Panc1 (cell line): Measurements from ENCODE around the gene MTUS2. TPM values are rescaled to one million over a fixed set of nuclear protein-coding genes. Genes with fewer than 3 reads are reported as not detected.

Experiments
- ATAC-seq: fragments of 200-7000 bp; cut with Tn5 transposase; 2 replicates; pipeline ENCODE4 v1.9.1; 2020; ENCODE audit warnings: mild to moderate bottlenecking, moderate library complexity
- BruUV-seq: library from RNA; stranded (reverse); fragments of 400-500 nt; replicated peaks from 2 replicates; lab custom pipeline; 2021; lab: Mats Ljungman, UMichigan
- CTCF ChIA-PET: fragments of 300-600 bp; sonication (Branson Sonifier 250); formaldehyde crosslinking; loops from one replicate; lab custom pipeline; 2022; ENCODE audit warnings: antibody characterized with exemption; lab: Charles Lee
- POLR2A ChIA-PET: fragments of 300-600 bp; sonication (Branson Sonifier 250); formaldehyde crosslinking; loops from one replicate; lab custom pipeline; 2022; ENCODE audit warnings: antibody characterized with exemption; lab: Charles Lee
- DNase-seq: peaks from one replicate; pipeline ENCODE4 v3.0.0-alpha.2; 2010; ENCODE audit warnings: low read depth, low spot score
- H3K27ac ChIP-seq: 2 replicates; pipeline ENCODE4 v1.5.1; 2011; ENCODE audit warnings: mild to moderate bottlenecking, low read length, inconsistent platforms
- H3K27me3 ChIP-seq: fragments of 200-500 bp; sonication (Bioruptor generic); 2 replicates; pipeline ENCODE4 v1.6.0; 2014; ENCODE audit warnings: low read length, inconsistent platforms; ENCODE audit not compliant: control insufficient read depth, insufficient read depth
- H3K36me3 ChIP-seq: fragments of 200-500 bp; sonication (Bioruptor generic); 2 replicates; pipeline ENCODE4 v1.5.1; 2014; ENCODE audit warnings: inconsistent platforms, mild to moderate bottlenecking, low read length, moderate library complexity; ENCODE audit not compliant: control insufficient read depth, insufficient read depth
- H3K4me1 ChIP-seq: 2 replicates; pipeline ENCODE4 v1.5.1; 2011; ENCODE audit warnings: inconsistent platforms, mild to moderate bottlenecking, low read length, moderate library complexity; ENCODE audit not compliant: control insufficient read depth, insufficient read depth
- H3K4me3 ChIP-seq, 2 experiments: 2 replicates each; pipeline ENCODE4 v1.5.1; 2011 to 2012; ENCODE audit warnings: low read depth in 2 of 2, low read length in 2 of 2, mild to moderate bottlenecking in 2 of 2, inconsistent platforms in 1 of 2, moderate library complexity in 1 of 2
- H3K9me3 ChIP-seq: fragments of 200-500 bp; sonication (Bioruptor generic); 2 replicates; pipeline ENCODE4 v1.5.1; 2014; ENCODE audit warnings: low read depth, mild to moderate bottlenecking, inconsistent platforms, low read length, moderate library complexity; ENCODE audit not compliant: control insufficient read depth, insufficient read depth
- POLR2AphosphoS5 ChIP-seq: IDR thresholded peaks from 2 replicates; pipeline ENCODE4 v1.6.1; 2012; ENCODE audit warnings: mild to moderate bottlenecking, low read depth, low read length, moderate library complexity
- REST ChIP-seq, 2 experiments: IDR thresholded peaks; 2 replicates each; pipeline ENCODE4 v1.6.1; 2011 to 2012; ENCODE audit warnings: low read depth in 2 of 2, control low read depth in 1 of 2, low read length in 1 of 2, mild to moderate bottlenecking in 1 of 2, moderate library complexity in 1 of 2; ENCODE audit not compliant: insufficient read depth in 1 of 2
- SIN3A ChIP-seq: IDR thresholded peaks from 2 replicates; pipeline ENCODE4 v1.6.1; 2012; ENCODE audit warnings: low read depth, mild to moderate bottlenecking, low read length, moderate library complexity, borderline replicate concordance; ENCODE audit not compliant: insufficient read depth
- TCF7L2 ChIP-seq: IDR thresholded peaks from 2 replicates; pipeline ENCODE4 v1.6.1; 2011; ENCODE audit warnings: mild to moderate bottlenecking, low read depth, low read length, inconsistent platforms
- in situ Hi-C: cut with HindIII; loops from 2 replicates; pipeline ENCODE4 v1.10.0; 2016; ENCODE audit warnings: low sequenced_read_pairs, low pct_unique_long_range_greater_than_20kb
- intact Hi-C: fragments of 100-400 bp; cut with micrococcal nuclease; formaldehyde crosslinking; loops from one replicate; pipeline ENCODE4 v1.10.0; 2022; ENCODE audit not compliant: unreplicated experiment
- total RNA-seq: library from RNA; stranded (reverse); gene quantifications from one replicate; pipeline ENCODE4 v1.2.1, GENCODE V29; 2021; ENCODE audit not compliant: unreplicated experiment
- TF ChIP-seq, protein P1 (sequence below): fragments of 450-650 bp; IDR thresholded peaks from 2 replicates; pipeline ENCODE4 v1.5.1; 2017; ENCODE audit warnings: mild to moderate bottlenecking

The MTUS2 gene
- total RNA-seq, 1 experiment from 2014 or later, result 0.05 TPM

GRCh38 chr13:29065142-29065541 lies 245.0 kb downstream of the MTUS2 start:
- no peak overlapping the region for H3K27ac ChIP-seq
- TF ChIP-seq TCF7L2 (no peak), SIN3A (no peak), POLR2AphosphoS5 (no peak), REST (IDR thresholded peaks at IDR 0.05; ENCODE audit: insufficient read depth in 1 of 2, low read depth in 2 of 2, low read length in 1 of 2) (no peak)
- TF ChIP-seq, protein P1, sequence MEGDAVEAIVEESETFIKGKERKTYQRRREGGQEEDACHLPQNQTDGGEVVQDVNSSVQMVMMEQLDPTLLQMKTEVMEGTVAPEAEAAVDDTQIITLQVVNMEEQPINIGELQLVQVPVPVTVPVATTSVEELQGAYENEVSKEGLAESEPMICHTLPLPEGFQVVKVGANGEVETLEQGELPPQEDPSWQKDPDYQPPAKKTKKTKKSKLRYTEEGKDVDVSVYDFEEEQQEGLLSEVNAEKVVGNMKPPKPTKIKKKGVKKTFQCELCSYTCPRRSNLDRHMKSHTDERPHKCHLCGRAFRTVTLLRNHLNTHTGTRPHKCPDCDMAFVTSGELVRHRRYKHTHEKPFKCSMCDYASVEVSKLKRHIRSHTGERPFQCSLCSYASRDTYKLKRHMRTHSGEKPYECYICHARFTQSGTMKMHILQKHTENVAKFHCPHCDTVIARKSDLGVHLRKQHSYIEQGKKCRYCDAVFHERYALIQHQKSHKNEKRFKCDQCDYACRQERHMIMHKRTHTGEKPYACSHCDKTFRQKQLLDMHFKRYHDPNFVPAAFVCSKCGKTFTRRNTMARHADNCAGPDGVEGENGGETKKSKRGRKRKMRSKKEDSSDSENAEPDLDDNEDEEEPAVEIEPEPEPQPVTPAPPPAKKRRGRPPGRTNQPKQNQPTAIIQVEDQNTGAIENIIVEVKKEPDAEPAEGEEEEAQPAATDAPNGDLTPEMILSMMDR, result no peak
- no peaks in the 10 kb centered on the region for H3K4me1 ChIP-seq
- H3K36me3 ChIP-seq, result no peaks in the 10 kb centered on the region
- ChIA-PET CTCF (no interaction called here), POLR2A (no interaction called here)
- no TSS peak for BruUV-seq
- DNase-seq (no peak), ATAC-seq (no peak)
- no peaks in the 10 kb centered on the region for H3K9me3 ChIP-seq
- no peaks in the 10 kb centered on the region for H3K27me3 ChIP-seq
- intact Hi-C loops, result no loop called here
- in situ Hi-C loops, result no loop called here
- no peak overlapping the region for H3K4me3 ChIP-seq

GRCh38 chr13:29067306-29067945 lies 247.3 kb downstream of the MTUS2 start:
- Histone ChIP-seq H3K4me3 (no peak overlapping the region), H3K27ac (no peak overlapping the region), H3K9me3 (no peaks in the 10 kb centered on the region), H3K27me3 (no peaks in the 10 kb centered on the region), H3K36me3 (no peaks in the 10 kb centered on the region), H3K4me1 (no peaks in the 10 kb centered on the region)
- in situ Hi-C loops (no loop called here), intact Hi-C loops (no loop called here)
- ChIA-PET CTCF (no interaction called here), POLR2A (no interaction called here)
- ATAC-seq, result no peak
- no peak for DNase-seq
- BruUV-seq, result no TSS peak
- TF ChIP-seq POLR2AphosphoS5 (no peak), REST (IDR thresholded peaks at IDR 0.05; ENCODE audit: insufficient read depth in 1 of 2, low read depth in 2 of 2, low read length in 1 of 2) (no peak), SIN3A (no peak), TCF7L2 (no peak)
- TF ChIP-seq, protein P1, result no peak
